A549 (cell line): ENCODE results near the gene MYO18B. TPM values are rescaled to one million over a fixed set of nuclear protein-coding genes. Genes with fewer than 3 reads are reported as not detected.

ENCODE experiments used
- ATAC-seq, 2 experiments: fragments of 200-7000 bp in 1 of 2; fragments of >200 bp in 1 of 2; cut with Nextera tagmentation in 1 of 2; cut with Tn5 transposase in 1 of 2; 3 replicates each; pipeline versions ENCODE4 v1.8.0 to v1.9.1; 2018 to 2020; ENCODE audit warnings: mild to moderate bottlenecking in 1 of 2, moderate library complexity in 1 of 2
- CTCF ChIA-PET: fragments of 300-600 bp; sonication (Branson Sonifier 250); formaldehyde crosslinking; extraction: SDS; loops from one replicate; lab custom pipeline; 2021; ENCODE audit warnings: antibody characterized with exemption, inconsistent platforms; lab: Yijun Ruan, JAX
- POLR2A ChIA-PET: fragments of 350-600 bp; formaldehyde crosslinking; extraction: SDS; loops from one replicate; lab custom pipeline; 2021; ENCODE audit warnings: antibody characterized with exemption, inconsistent platforms; lab: Yijun Ruan, JAX
- DNase-seq, 2 experiments: peaks; one replicate each; pipeline versions ENCODE4 v3.0.0 to v3.0.0-alpha.2; 2011 to 2016; ENCODE audit warnings: low read depth in 1 of 2, low spot score in 1 of 2
- FAIRE-seq: peaks from 2 replicates; lab custom pipeline; 2011; peaks lifted over from hg19 to GRCh38; lab: Jason Lieb, UNC
- H3K27ac ChIP-seq, 2 experiments: fragments of >200 bp; sonication (Bioruptor Twin); formaldehyde crosslinking; 3 replicates each; pipeline ENCODE4 v1.5.1; 2016 to 2017
- H3K4me1 ChIP-seq: fragments of >200 bp; sonication (Bioruptor Twin); formaldehyde crosslinking; 3 replicates; pipeline ENCODE4 v1.6.1; 2016
- H3K4me2 ChIP-seq: fragments of >200 bp; sonication (Bioruptor Twin); formaldehyde crosslinking; 3 replicates; pipeline ENCODE4 v1.6.1; 2016
- H3K4me3 ChIP-seq: fragments of >200 bp; sonication (Bioruptor Twin); formaldehyde crosslinking; 3 replicates; pipeline ENCODE4 v1.5.1; 2016
- H3K9me3 ChIP-seq: fragments of >200 bp; sonication (Bioruptor Twin); formaldehyde crosslinking; 3 replicates; pipeline ENCODE4 v1.6.1; 2016
- CBX2 ChIP-seq: fragments of 200-600 bp; sonication (generic); IDR thresholded peaks from 2 replicates; pipeline ENCODE4 v1.6.1; 2016; ENCODE audit warnings: low read depth, mild to moderate bottlenecking, borderline replicate concordance
- CBX8 ChIP-seq: fragments of 200-600 bp; sonication (generic); IDR thresholded peaks from 2 replicates; pipeline ENCODE4 v1.6.1; 2016
- EHMT2 ChIP-seq: fragments of 200-600 bp; sonication (generic); IDR thresholded peaks from 2 replicates; pipeline ENCODE4 v1.6.1; 2016; ENCODE audit warnings: antibody characterized with exemption, low read depth, mild to moderate bottlenecking, moderate library complexity
- FOSB ChIP-seq: fragments of 250-450 bp; sonication (Bioruptor Pico); IDR thresholded peaks from 2 replicates; pipeline ENCODE4 v1.5.0; 2020; ENCODE audit warnings: mild to moderate bottlenecking, moderate library complexity
- HOXB13 ChIP-seq: fragments of 250-450 bp; sonication (Bioruptor Pico); IDR thresholded peaks from 2 replicates; pipeline ENCODE4 v1.5.0; 2020; ENCODE audit warnings: low read depth, mild to moderate bottlenecking, moderate library complexity
- JUN ChIP-seq, 2 experiments: fragments of >200 bp; sonication (Bioruptor Twin); formaldehyde crosslinking; IDR thresholded peaks; 2 replicates in 1 of 2; 3 replicates in 1 of 2; pipeline ENCODE4 v1.6.1; 2016 to 2017
- JUNB ChIP-seq: fragments of >200 bp; sonication (Bioruptor Twin); formaldehyde crosslinking; IDR thresholded peaks from 2 replicates; pipeline ENCODE4 v1.6.1; 2016
- NFE2L2 ChIP-seq: fragments of 150-350 bp; conservative IDR thresholded peaks from 2 replicates; pipeline ENCODE4 v1.6.1; 2014; ENCODE audit warnings: low read length
- NR3C1 ChIP-seq: fragments of >200 bp; sonication (Bioruptor Twin); formaldehyde crosslinking; IDR thresholded peaks from 3 replicates; pipeline ENCODE4 v1.6.1; 2017
- PHF8 ChIP-seq: fragments of 200-600 bp; sonication (generic); IDR thresholded peaks from 2 replicates; pipeline ENCODE4 v1.6.1; 2016; ENCODE audit warnings: low read depth, mild to moderate bottlenecking, antibody characterized with exemption, moderate library complexity, borderline replicate concordance
- POLR2A ChIP-seq: IDR thresholded peaks from 2 replicates; pipeline ENCODE4 v1.6.1; 2012; ENCODE audit warnings: mild to moderate bottlenecking, low read length
- POLR2AphosphoS2 ChIP-seq: conservative IDR thresholded peaks from 2 replicates; pipeline ENCODE4 v1.6.1; 2012; ENCODE audit warnings: low read length, improper control_type of control experiment, inconsistent platforms
- RAD21 ChIP-seq, 2 experiments: fragments of >200 bp in 1 of 2; sonication (Bioruptor Twin) in 1 of 2; formaldehyde crosslinking in 1 of 2; IDR thresholded peaks in 1 of 2; conservative IDR thresholded peaks in 1 of 2; 2 replicates in 1 of 2; 3 replicates in 1 of 2; pipeline ENCODE4 v1.6.1; 2012 to 2018; ENCODE audit warnings: inconsistent platforms in 1 of 2
- RARB ChIP-seq: fragments of 250-450 bp; sonication (Bioruptor Pico); IDR thresholded peaks from 2 replicates; pipeline ENCODE4 v1.8.0; 2021; ENCODE audit warnings: mild to moderate bottlenecking, moderate library complexity
- RFX5 ChIP-seq: fragments of 450-650 bp; IDR thresholded peaks from 2 replicates; pipeline ENCODE4 v1.7.1; 2014; ENCODE audit warnings: antibody characterized with exemption, mild to moderate bottlenecking, moderate library complexity
- RNF2 ChIP-seq: fragments of 200-600 bp; sonication (generic); IDR thresholded peaks from 2 replicates; pipeline ENCODE4 v1.6.1; 2016; ENCODE audit warnings: low read depth, mild to moderate bottlenecking, antibody characterized with exemption, moderate library complexity, borderline replicate concordance
- SMC3 ChIP-seq: fragments of >200 bp; sonication (Bioruptor Twin); formaldehyde crosslinking; IDR thresholded peaks from 3 replicates; pipeline ENCODE4 v1.6.1; 2018; ENCODE audit warnings: inconsistent platforms
- SREBF2 ChIP-seq: fragments of 450-650 bp; IDR thresholded peaks from 2 replicates; pipeline ENCODE4 v1.6.1; 2014; ENCODE audit warnings: mild to moderate bottlenecking, moderate library complexity
- TFCP2L1 ChIP-seq: fragments of 250-450 bp; sonication (Bioruptor Pico); IDR thresholded peaks from 2 replicates; pipeline ENCODE4 v1.5.0; 2021; ENCODE audit warnings: mild to moderate bottlenecking
- ZC3H11A ChIP-seq: fragments of 450-650 bp; IDR thresholded peaks from 2 replicates; pipeline ENCODE4 v1.6.1; 2014; ENCODE audit warnings: antibody characterized with exemption, mild to moderate bottlenecking
- ZFP36 ChIP-seq: fragments of 450-650 bp; IDR thresholded peaks from 2 replicates; pipeline ENCODE4 v1.6.1; 2014; ENCODE audit warnings: borderline replicate concordance; ENCODE audit not compliant: partially characterized antibody
- ZNF302 ChIP-seq: fragments of 250-450 bp; sonication (Bioruptor Pico); IDR thresholded peaks from 2 replicates; pipeline ENCODE4 v1.9.0; 2021; ENCODE audit warnings: inconsistent platforms, mild to moderate bottlenecking, moderate library complexity
- WGBS: methylation state at CpG from one replicate; pipeline ENCODE4 v1.1.6; 2017; ENCODE audit errors: missing lambda C conversion rate; 5-methylcytosine and 5-hydroxymethylcytosine counted together
- polyA plus RNA-seq, 4 experiments: library from polyadenylated mRNA; depleted of rRNA in 3 of 4; stranded (reverse); fragments of >200 nt; fragmentation: RNase III in 1 of 4; extraction: RNeasy Plus Mini Kit Qiagen cat#74134 plus additional on column Dnase treatment in 1 of 4; gene quantifications; 2 replicates in 3 of 4; 3 replicates in 1 of 4; pipeline ENCODE4 v1.2.3, GENCODE V29; 2011 to 2017
- TF ChIP-seq, protein P1 (sequence below): IDR thresholded peaks from 2 replicates; pipeline ENCODE4 v1.6.1; 2012; ENCODE audit warnings: low read depth, borderline replicate concordance
- TF ChIP-seq, protein P2 (sequence below): fragments of >200 bp; sonication (Bioruptor Twin); formaldehyde crosslinking; IDR thresholded peaks from 3 replicates; pipeline ENCODE4 v1.6.1; 2016
- TF ChIP-seq, protein P3 (sequence below): fragments of >200 bp; sonication (Bioruptor Twin); formaldehyde crosslinking; IDR thresholded peaks from 3 replicates; pipeline ENCODE4 v1.5.1; 2016
- TF ChIP-seq, protein P4 (sequence below): fragments of 250-450 bp; sonication (Bioruptor Pico); IDR thresholded peaks from 2 replicates; pipeline ENCODE4 v1.5.0; 2020; ENCODE audit warnings: low read depth, mild to moderate bottlenecking, moderate library complexity
- TF ChIP-seq, protein P5 (sequence below): IDR thresholded peaks from 2 replicates; pipeline ENCODE4 v1.6.1; 2012

MYO18B gene
- polyA plus RNA-seq, 2 of the 4 experiments (the other 2 are of a cell fraction), result 0.01 TPM

DNA sequence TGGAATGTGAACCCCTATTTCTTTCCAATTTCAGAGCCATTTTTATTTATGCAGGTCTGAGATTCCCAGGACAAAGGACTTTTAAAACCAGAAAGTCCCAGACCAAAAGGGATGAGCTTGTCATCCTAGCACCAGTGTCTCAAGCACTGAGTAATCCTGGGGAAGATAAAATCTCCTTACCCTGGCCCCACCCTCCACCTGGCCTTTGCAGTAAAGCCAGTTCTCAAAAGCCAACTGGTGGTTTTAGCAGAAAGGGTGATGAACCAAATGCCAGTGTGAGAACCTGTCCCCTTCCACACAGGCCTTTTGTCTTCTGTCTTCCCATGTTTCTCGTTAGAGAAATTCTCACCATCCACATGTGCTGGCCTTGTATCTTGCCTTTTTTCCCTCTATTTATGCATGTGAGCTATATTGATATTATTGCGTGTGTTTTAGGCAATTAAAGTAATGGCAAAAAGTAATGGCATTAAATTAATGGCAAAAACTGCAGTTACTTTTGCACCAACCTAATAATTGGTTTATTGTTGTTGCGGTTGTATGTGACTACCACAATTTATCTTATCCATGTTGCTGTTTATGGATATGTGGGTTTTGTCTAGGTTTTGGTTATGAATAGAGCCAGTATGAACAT is 191.3 kb downstream of the MYO18B start:
- no peak overlapping the region for H3K4me3 ChIP-seq
- ATAC-seq (no peak), FAIRE-seq (no peak)
- H3K9me3 ChIP-seq, result no peaks in the 10 kb centered on the region
- 17% methylated on average over 3 of the region's 3 CpGs for WGBS
- TF ChIP-seq, protein P1, sequence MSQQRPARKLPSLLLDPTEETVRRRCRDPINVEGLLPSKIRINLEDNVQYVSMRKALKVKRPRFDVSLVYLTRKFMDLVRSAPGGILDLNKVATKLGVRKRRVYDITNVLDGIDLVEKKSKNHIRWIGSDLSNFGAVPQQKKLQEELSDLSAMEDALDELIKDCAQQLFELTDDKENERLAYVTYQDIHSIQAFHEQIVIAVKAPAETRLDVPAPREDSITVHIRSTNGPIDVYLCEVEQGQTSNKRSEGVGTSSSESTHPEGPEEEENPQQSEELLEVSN, result no peak
- TF ChIP-seq JUN (IDR thresholded peaks at IDR 0.05) (no peak), SMC3 (no peak), FOSB (CRISPR knock-in tag) (no peak), HOXB13 (CRISPR knock-in tag) (no peak), RARB (no peak), CBX8 (no peak), RFX5 (no peak)
- TF ChIP-seq, protein P2, sequence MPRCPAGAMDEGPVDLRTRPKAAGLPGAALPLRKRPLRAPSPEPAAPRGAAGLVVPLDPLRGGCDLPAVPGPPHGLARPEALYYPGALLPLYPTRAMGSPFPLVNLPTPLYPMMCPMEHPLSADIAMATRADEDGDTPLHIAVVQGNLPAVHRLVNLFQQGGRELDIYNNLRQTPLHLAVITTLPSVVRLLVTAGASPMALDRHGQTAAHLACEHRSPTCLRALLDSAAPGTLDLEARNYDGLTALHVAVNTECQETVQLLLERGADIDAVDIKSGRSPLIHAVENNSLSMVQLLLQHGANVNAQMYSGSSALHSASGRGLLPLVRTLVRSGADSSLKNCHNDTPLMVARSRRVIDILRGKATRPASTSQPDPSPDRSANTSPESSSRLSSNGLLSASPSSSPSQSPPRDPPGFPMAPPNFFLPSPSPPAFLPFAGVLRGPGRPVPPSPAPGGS, result no peak
- TF ChIP-seq, all 56 proteins: peak for 0
- ChIA-PET POLR2A (no interaction called here), CTCF (interaction anchor here (0.7 to 1.4 kb wide), 2 partner anchors 13 to 14 kb away, joined by 3 to 5 read pairs; no protein-coding TSS in a partner anchor)
- Histone ChIP-seq H3K27ac (no peak overlapping the region), H3K4me2 (no peak overlapping the region), H3K4me1 (no peaks in the 10 kb centered on the region)
- no peak for DNase-seq

DNA sequence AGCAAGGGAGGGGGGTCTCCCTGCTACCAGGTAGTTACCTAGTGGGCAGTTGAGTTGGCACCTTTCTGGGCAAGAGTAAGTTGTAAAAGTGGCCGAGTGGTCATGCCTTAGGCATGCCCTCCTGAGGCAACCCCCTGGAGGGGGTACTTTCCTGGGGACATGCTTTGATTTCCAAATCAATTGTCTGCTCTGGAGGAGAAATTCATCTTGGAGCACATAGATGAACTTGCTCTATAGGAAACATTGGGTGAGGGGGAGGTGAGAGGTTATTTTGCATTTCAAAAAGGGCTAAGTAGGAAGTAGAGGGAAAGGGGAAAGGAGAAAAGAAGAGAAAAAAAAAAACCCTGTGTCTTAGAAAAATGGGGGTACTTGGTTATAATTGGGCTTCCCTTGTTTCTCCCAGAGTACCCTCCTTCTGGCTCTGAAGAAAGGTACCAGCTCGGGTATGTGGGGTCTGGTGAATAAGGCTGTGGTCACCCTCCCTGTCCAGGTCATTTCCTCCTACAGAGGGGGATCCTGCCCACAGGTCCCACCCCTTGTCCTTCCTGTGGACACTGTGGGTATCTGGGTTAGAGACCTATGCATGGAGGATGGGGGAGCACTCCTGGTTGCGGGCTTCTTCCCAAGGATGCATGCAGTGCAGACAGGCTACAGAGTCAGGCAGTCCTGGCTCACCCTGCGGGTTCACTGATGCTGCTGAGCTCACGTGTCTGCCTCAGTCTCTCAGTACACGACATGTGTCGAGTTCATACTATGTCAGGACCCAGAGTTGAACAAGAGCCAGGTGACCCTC is 193.5 kb downstream of the MYO18B start:
- WGBS, result 0% methylated on average over 7 of the region's 7 CpGs
- no peak overlapping the region for H3K27ac ChIP-seq
- FAIRE-seq (no peak), ATAC-seq (no peak), DNase-seq (no peak)
- ChIA-PET POLR2A (no interaction called here), CTCF (no interaction called here)
- no peak overlapping the region for H3K4me3 ChIP-seq
- H3K4me1 ChIP-seq, result no peaks in the 10 kb centered on the region
- no peak overlapping the region for H3K4me2 ChIP-seq
- TF ChIP-seq, protein P2, result no peak
- no peak for TF ChIP-seq NR3C1
- no peak for TF ChIP-seq ZFP36
- no peak for TF ChIP-seq JUN (IDR thresholded peaks at IDR 0.05)
- no peak for TF ChIP-seq SREBF2
- TF ChIP-seq POLR2AphosphoS2, result no peak
- TF ChIP-seq, protein P3, sequence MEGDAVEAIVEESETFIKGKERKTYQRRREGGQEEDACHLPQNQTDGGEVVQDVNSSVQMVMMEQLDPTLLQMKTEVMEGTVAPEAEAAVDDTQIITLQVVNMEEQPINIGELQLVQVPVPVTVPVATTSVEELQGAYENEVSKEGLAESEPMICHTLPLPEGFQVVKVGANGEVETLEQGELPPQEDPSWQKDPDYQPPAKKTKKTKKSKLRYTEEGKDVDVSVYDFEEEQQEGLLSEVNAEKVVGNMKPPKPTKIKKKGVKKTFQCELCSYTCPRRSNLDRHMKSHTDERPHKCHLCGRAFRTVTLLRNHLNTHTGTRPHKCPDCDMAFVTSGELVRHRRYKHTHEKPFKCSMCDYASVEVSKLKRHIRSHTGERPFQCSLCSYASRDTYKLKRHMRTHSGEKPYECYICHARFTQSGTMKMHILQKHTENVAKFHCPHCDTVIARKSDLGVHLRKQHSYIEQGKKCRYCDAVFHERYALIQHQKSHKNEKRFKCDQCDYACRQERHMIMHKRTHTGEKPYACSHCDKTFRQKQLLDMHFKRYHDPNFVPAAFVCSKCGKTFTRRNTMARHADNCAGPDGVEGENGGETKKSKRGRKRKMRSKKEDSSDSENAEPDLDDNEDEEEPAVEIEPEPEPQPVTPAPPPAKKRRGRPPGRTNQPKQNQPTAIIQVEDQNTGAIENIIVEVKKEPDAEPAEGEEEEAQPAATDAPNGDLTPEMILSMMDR, result no peak
- H3K9me3 ChIP-seq, result no peaks in the 10 kb centered on the region

DNA sequence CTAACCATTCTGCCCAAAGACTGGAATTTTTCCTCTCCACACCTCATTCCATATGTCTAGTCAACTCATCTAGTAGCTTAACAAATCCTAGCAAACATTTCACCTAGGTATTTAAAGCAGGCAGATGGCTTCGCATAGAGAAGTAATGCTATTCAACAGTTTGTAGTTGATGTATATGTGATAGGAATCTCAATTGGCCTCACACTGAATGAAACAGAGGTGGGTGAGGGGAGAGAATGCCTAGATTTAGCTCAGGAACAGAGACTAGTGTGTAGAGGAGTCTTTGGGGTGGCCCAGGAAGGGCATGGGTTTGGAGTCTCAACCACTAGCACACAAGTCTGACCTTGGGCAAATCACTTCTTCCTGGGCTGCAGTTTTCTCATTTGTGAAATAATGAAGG is 196.2 kb downstream of the MYO18B start:
- Histone ChIP-seq H3K27ac (no peak overlapping the region), H3K4me2 (no peak overlapping the region), H3K4me1 (no peaks in the 10 kb centered on the region), H3K4me3 (no peak overlapping the region), H3K9me3 (no peaks in the 10 kb centered on the region)
- ATAC-seq (no peak), DNase-seq (no peak), FAIRE-seq (no peak)
- POLR2A ChIA-PET, result no interaction called here
- WGBS, result 0% methylated on average over 1 of the region's 1 CpG
- CTCF ChIA-PET, result no interaction called here
- TF ChIP-seq JUNB (no peak), POLR2A (no peak), PHF8 (no peak), ZNF302 (CRISPR knock-in tag) (no peak), NFE2L2 (no peak), ZC3H11A (no peak), RNF2 (no peak), RFX5 (no peak), EHMT2 (no peak), TFCP2L1 (CRISPR knock-in tag) (no peak), CBX2 (no peak), RAD21 (conservative IDR thresholded peaks at IDR 0.05 in 1 of 2, IDR thresholded peaks at IDR 0.05 in 1 of 2) (no peak)
- TF ChIP-seq, protein P4, sequence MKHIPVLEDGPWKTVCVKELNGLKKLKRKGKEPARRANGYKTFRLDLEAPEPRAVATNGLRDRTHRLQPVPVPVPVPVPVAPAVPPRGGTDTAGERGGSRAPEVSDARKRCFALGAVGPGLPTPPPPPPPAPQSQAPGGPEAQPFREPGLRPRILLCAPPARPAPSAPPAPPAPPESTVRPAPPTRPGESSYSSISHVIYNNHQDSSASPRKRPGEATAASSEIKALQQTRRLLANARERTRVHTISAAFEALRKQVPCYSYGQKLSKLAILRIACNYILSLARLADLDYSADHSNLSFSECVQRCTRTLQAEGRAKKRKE (CRISPR knock-in tag), result no peak
- TF ChIP-seq, protein P5, sequence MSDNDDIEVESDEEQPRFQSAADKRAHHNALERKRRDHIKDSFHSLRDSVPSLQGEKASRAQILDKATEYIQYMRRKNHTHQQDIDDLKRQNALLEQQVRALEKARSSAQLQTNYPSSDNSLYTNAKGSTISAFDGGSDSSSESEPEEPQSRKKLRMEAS, result no peak
- TF ChIP-seq, protein P1, result no peak
